HepG2 (cell line): ENCODE results near the gene BCL11B. TPM values are rescaled to one million over a fixed set of nuclear protein-coding genes. Genes with fewer than 3 reads are reported as not detected.
A peak's percentile ranks its signal among the peaks of the same experiment; 100 is the strongest.

ENCODE experiments used
- ATAC-seq: fragments of 200-7000 bp; cut with Tn5 transposase; 3 replicates; pipeline ENCODE4 v1.9.1; 2020; ENCODE audit warnings: mild to moderate bottlenecking, moderate library complexity
- BruUV-seq: library from RNA; stranded (reverse); fragments of 400-500 nt; replicated peaks from 2 replicates; lab custom pipeline; 2021; lab: Mats Ljungman, UMichigan
- CTCF ChIA-PET: fragments of 300-600 bp; formaldehyde crosslinking; extraction: SDS; loops from one replicate; lab custom pipeline; 2021; ENCODE audit warnings: low total read pairs, inconsistent platforms, low intra/inter-chr PET ratio; lab: Yijun Ruan, JAX
- POLR2A ChIA-PET: fragments of 350-600 bp; sonication (Branson Sonifier 250); formaldehyde crosslinking; loops from one replicate; lab custom pipeline; 2020; ENCODE audit warnings: antibody characterized with exemption, inconsistent platforms; lab: Yijun Ruan, JAX
- DNase-seq: peaks from one replicate; pipeline ENCODE4 v3.0.0-alpha.2; 2015; ENCODE audit warnings: low spot score
- FAIRE-seq: peaks from 3 replicates; lab custom pipeline; 2011; peaks lifted over from hg19 to GRCh38; lab: Jason Lieb, UNC
- H2AFZ ChIP-seq: one replicate; pipeline ENCODE4 v1.6.1; 2011; ENCODE audit warnings: low read length, inconsistent platforms
- H3K27ac ChIP-seq: fragments of 300-600 bp; 3 replicates; pipeline ENCODE4 v1.8.0; 2011; ENCODE audit warnings: mixed run types, mild to moderate bottlenecking, mixed read lengths, low read length, inconsistent platforms; ENCODE audit not compliant: insufficient read depth; ENCODE audit errors: extremely low read length
- H3K27me3 ChIP-seq, 2 experiments: fragments of 200-600 bp in 1 of 2; 2 replicates in 1 of 2; 3 replicates in 1 of 2; pipeline versions ENCODE4 v1.6.0 to v1.8.0; 2011; ENCODE audit warnings: low read length in 2 of 2, mild to moderate bottlenecking in 2 of 2, moderate library complexity in 2 of 2, inconsistent platforms in 1 of 2; ENCODE audit not compliant: insufficient read depth in 2 of 2, control insufficient read depth in 1 of 2
- H3K36me3 ChIP-seq, 2 experiments: fragments of 200-600 bp in 1 of 2; replicated peaks in 1 of 2; 2 replicates in 1 of 2; 3 replicates in 1 of 2; pipeline versions ENCODE4 v1.5.1 to v1.8.0; 2011; ENCODE audit warnings: low read length in 2 of 2, inconsistent platforms in 1 of 2; ENCODE audit not compliant: insufficient read depth in 2 of 2, control insufficient read depth in 1 of 2
- H3K4me1 ChIP-seq: 2 replicates; pipeline ENCODE4 v1.5.1; 2012; ENCODE audit warnings: low read length, inconsistent platforms; ENCODE audit not compliant: insufficient read depth
- H3K4me2 ChIP-seq: 2 replicates; pipeline ENCODE4 v1.6.0; 2011; ENCODE audit warnings: low read depth, low read length, inconsistent platforms
- H3K4me3 ChIP-seq, 3 experiments: fragments of 200-600 bp in 1 of 3; sonication (generic), shearing (Covaris generic) in 1 of 3; replicated peaks in 1 of 3; 2 replicates each; pipeline ENCODE4 v1.5.1; 2011 to 2016; ENCODE audit warnings: low read length in 3 of 3, inconsistent platforms in 2 of 3, low read depth in 2 of 3, mild to moderate bottlenecking in 2 of 3, control low read depth in 1 of 3, mixed read lengths in 1 of 3; ENCODE audit not compliant: insufficient read depth in 1 of 3
- H3K79me2 ChIP-seq: one replicate; pipeline ENCODE4 v1.6.1; 2011; ENCODE audit warnings: low read length, inconsistent platforms; ENCODE audit not compliant: insufficient read depth
- H3K9ac ChIP-seq: 2 replicates; pipeline ENCODE4 v1.6.0; 2011; ENCODE audit warnings: mild to moderate bottlenecking, low read depth, low read length, inconsistent platforms; ENCODE audit not compliant: insufficient read depth
- H3K9me3 ChIP-seq: 2 replicates; pipeline ENCODE4 v1.5.1; 2012; ENCODE audit warnings: mild to moderate bottlenecking, low read length
- H4K20me1 ChIP-seq: 2 replicates; pipeline ENCODE4 v1.6.0; 2011; ENCODE audit warnings: inconsistent platforms, mild to moderate bottlenecking, low read length, moderate library complexity; ENCODE audit not compliant: insufficient read depth
- ATF7 ChIP-seq, 2 experiments: fragments of 450-650 bp in 1 of 2; sonication (generic) in 1 of 2; formaldehyde crosslinking in 1 of 2; IDR thresholded peaks; 2 replicates each; pipeline versions ENCODE4 v1.4.0 to v1.6.1; 2016 to 2020; ENCODE audit warnings: antibody characterized with exemption in 1 of 2, mild to moderate bottlenecking in 1 of 2, missing genetic modification reagents in 1 of 2
- CREB1 ChIP-seq, 2 experiments: fragments of 450-650 bp in 1 of 2; IDR thresholded peaks; 2 replicates each; pipeline ENCODE4 v1.6.1; 2016 to 2017; ENCODE audit warnings: control low read depth in 1 of 2, mild to moderate bottlenecking in 1 of 2, missing compliant biosample characterization in 1 of 2, missing genetic modification characterization in 1 of 2
- FOXK2 ChIP-seq: fragments of 450-650 bp; IDR thresholded peaks from 2 replicates; pipeline ENCODE4 v1.6.1; 2016
- GTF2F1 ChIP-seq: fragments of 150-350 bp; IDR thresholded peaks from 2 replicates; pipeline ENCODE4 v1.6.1; 2014; ENCODE audit warnings: low read length
- HNF4G ChIP-seq, 2 experiments: sonication (generic) in 1 of 2; formaldehyde crosslinking in 1 of 2; IDR thresholded peaks; 2 replicates each; pipeline versions ENCODE4 v1.4.0 to v1.6.1; 2011 to 2020; ENCODE audit warnings: borderline replicate concordance in 2 of 2, low read depth in 2 of 2, mild to moderate bottlenecking in 2 of 2, low read length in 1 of 2, missing genetic modification reagents in 1 of 2, moderate library complexity in 1 of 2
- HOXA3 ChIP-seq: sonication (generic); formaldehyde crosslinking; IDR thresholded peaks from 2 replicates; pipeline ENCODE4 v1.5.0; 2020; ENCODE audit warnings: missing genetic modification reagents
- HOXA9 ChIP-seq: sonication (generic); formaldehyde crosslinking; IDR thresholded peaks from 2 replicates; pipeline ENCODE4 v1.8.1; 2022; ENCODE audit warnings: missing genetic modification reagents, mild to moderate bottlenecking, moderate library complexity, borderline replicate concordance
- IKZF4 ChIP-seq: sonication (generic); formaldehyde crosslinking; IDR thresholded peaks from 2 replicates; pipeline ENCODE4 v1.5.1; 2020; ENCODE audit warnings: borderline replicate concordance, mild to moderate bottlenecking, low read depth, missing genetic modification reagents; ENCODE audit errors: not compliant biosample characterization
- NFKBIZ ChIP-seq: IDR thresholded peaks from 2 replicates; pipeline ENCODE4 v1.6.1; 2018; ENCODE audit warnings: missing genetic modification reagents, missing compliant biosample characterization
- TAF1 ChIP-seq: sonication (generic); formaldehyde crosslinking; IDR thresholded peaks from 2 replicates; pipeline ENCODE4 v1.4.0; 2020; ENCODE audit warnings: missing genetic modification reagents
- ZBTB3 ChIP-seq: sonication (generic); formaldehyde crosslinking; IDR thresholded peaks from 2 replicates; pipeline ENCODE4 v1.4.0; 2020; ENCODE audit warnings: low read depth, mild to moderate bottlenecking, moderate library complexity, missing genetic modification reagents, borderline replicate concordance
- ZNF253 ChIP-seq: sonication (generic); formaldehyde crosslinking; IDR thresholded peaks from 2 replicates; pipeline ENCODE4 v1.8.0; 2022; ENCODE audit warnings: mild to moderate bottlenecking, missing genetic modification reagents, borderline replicate concordance
- ZNF317 ChIP-seq: sonication (generic); formaldehyde crosslinking; IDR thresholded peaks from 2 replicates; pipeline ENCODE4 v1.5.0; 2020; ENCODE audit warnings: mild to moderate bottlenecking, missing genetic modification reagents
- ZNF766 ChIP-seq: sonication (generic); formaldehyde crosslinking; IDR thresholded peaks from 2 replicates; pipeline ENCODE4 v1.5.0; 2020; ENCODE audit warnings: missing genetic modification reagents, borderline replicate concordance
- ZSCAN29 ChIP-seq: sonication (generic); formaldehyde crosslinking; conservative IDR thresholded peaks from 2 replicates; pipeline ENCODE4 v1.4.0; 2020; ENCODE audit warnings: mild to moderate bottlenecking, missing genetic modification reagents
- WGBS: methylation state at CpG from one replicate; pipeline ENCODE4 v1.1.6; 2017; ENCODE audit warnings: low lambda C conversion rate; 5-methylcytosine and 5-hydroxymethylcytosine counted together
- in situ Hi-C: cut with HindIII; loops from 2 replicates; pipeline ENCODE4 v1.10.0; 2017; ENCODE audit warnings: low pct_unique_long_range_greater_than_20kb; ENCODE audit not compliant: extremely low pct_ligation_motif_present
- intact Hi-C: fragments of 100-400 bp; cut with micrococcal nuclease; formaldehyde crosslinking; loops from one replicate; pipeline ENCODE4 v1.10.0; 2022; ENCODE audit not compliant: unreplicated experiment
- polyA plus RNA-seq, 8 experiments: library from polyadenylated mRNA; depleted of rRNA in 3 of 8; stranded (reverse) in 7 of 8; unstranded in 1 of 8; fragments of >200 nt; fragmentation: Illumina TruSeq in 4 of 8; extraction: Trizol in 4 of 8; gene quantifications; 2 replicates each; pipeline versions ENCODE4 v1.2.1 to v1.2.3, GENCODE V29; 2011 to 2016; ENCODE audit warnings: low read depth in 4 of 8, missing spikeins in 1 of 8, mixed read lengths in 1 of 8; ENCODE audit not compliant: insufficient read depth in 1 of 8
- total RNA-seq, 5 experiments: library from RNA; depleted of rRNA; stranded (reverse); fragments of >200 nt; fragmentation: Illumina TruSeq; extraction: Trizol; gene quantifications; 2 replicates each; pipeline ENCODE4 v1.2.3, GENCODE V29; 2016; ENCODE audit warnings: low read depth in 1 of 5

The BCL11B gene
- total and polyA plus RNA-seq, 2 of the 13 experiments (the other 11 are each of a cell fraction or from before 2014, with no cell fraction given) = not detected

DNA sequence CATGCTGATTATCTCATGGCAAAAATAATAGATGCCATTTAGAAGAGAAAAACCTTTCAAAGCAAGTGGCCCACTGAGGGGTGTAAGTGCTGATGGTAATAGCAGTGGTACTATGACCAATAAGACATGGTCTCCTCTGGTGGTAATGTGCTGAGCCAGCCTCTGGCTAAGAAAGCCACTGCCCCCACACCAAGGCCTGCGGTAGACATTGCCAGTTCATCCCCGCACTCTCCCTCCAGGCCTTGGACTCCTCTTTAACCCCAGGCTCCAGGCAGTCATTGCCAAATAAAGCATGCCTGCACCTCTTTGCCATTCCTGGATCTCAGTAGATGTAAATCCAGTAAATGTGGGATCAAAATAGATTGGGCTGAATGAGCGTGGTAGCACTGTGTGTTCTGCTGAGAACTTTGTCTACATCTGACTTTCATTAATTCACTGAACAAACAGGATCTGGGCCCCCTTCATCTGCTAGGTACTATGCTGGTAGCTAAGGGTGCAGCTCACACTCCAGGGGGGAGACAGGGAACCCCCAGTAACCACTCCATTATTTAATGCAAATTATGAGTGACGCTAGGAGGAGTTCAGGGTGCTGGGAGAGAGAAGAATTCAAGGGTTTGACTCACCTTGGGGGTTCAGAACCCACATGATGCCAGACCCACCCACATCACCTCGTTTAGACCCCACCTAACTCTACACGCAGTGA, 89.3 kb downstream of the BCL11B start:
- peaks cover 1 to 50% of the 10 kb centered on the region in 2 experiments; a peak in 4 of 5 replicates for H3K27me3 ChIP-seq
- FAIRE-seq = no peak

DNA sequence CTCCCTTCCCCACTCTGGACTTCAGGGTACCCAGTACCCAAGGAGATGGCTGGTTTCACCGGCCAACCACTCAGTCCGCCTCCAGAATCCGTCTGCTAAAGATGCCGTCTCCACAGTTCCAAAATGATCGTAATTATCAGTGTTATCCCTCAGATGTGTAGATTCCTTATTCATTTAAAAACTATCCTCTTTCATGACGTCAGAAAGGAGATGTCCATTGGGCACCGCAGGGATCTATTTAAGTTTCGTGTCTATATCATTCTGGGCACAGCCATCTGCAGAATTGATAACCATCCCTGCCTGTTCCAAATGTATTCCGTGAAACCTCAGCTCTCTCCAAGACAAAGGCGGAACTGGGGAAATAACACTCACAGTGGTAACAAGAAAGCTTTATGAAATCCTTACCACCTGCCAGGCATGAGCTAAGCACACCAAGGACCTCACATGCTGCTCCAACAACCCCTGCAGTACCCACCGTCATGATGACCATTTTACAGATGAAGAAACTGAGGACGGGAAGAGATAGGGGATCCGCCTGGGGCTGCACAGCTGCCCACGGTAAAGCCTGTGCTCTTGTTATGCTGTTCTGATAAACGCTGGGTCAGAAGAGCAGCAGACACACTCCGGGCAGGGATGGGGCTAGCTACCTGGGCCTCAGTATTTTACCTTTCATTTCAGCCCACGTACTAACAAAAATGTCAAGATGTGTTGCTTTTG, 90.0 kb downstream of the BCL11B start:
- CTCF ChIA-PET = no interaction called here
- H4K20me1 ChIP-seq = no peaks in the 10 kb centered on the region
- TF ChIP-seq NFKBIZ = no peak
- TF ChIP-seq TAF1 = no peak
- TF ChIP-seq IKZF4 (CRISPR knock-in tag) = no peak
- TF ChIP-seq ZBTB3 (CRISPR knock-in tag) = no peak
- no peak for TF ChIP-seq HOXA9 (CRISPR knock-in tag)
- no peak for TF ChIP-seq HOXA3 (CRISPR knock-in tag)
- TF ChIP-seq CREB1 (IDR thresholded peaks at IDR 0.05) = peak; percentile 90
- no peak for TF ChIP-seq CREB1 (CRISPR knock-in tag; IDR thresholded peaks at IDR 0.05)
- peak; percentile 51 for TF ChIP-seq ATF7 (IDR thresholded peaks at IDR 0.05)
- no peak for TF ChIP-seq ATF7 (CRISPR knock-in tag; IDR thresholded peaks at IDR 0.05)
- no peak for TF ChIP-seq ZNF766 (CRISPR knock-in tag)
- no peak for TF ChIP-seq FOXK2
- TF ChIP-seq ZNF317 (CRISPR knock-in tag) = no peak

More for the DNA sequence above, 89.3 kb downstream of the BCL11B start:
- BruUV-seq = no TSS peak
- TF ChIP-seq ZSCAN29 (CRISPR knock-in tag) (no peak), ZNF253 (CRISPR knock-in tag) (no peak), GTF2F1 (no peak), HNF4G (IDR thresholded peaks at IDR 0.05; ENCODE audit: borderline replicate concordance, low read depth, low read length) (no peak), HNF4G (CRISPR knock-in tag; IDR thresholded peaks at IDR 0.05; ENCODE audit: borderline replicate concordance, low read depth) (no peak)
- no peaks in the 10 kb centered on the region for H3K36me3 ChIP-seq
- H3K9me3 ChIP-seq = no peaks in the 10 kb centered on the region
- H3K4me1 ChIP-seq = no peaks in the 10 kb centered on the region
- in situ Hi-C loops (no loop called here), intact Hi-C loops (no loop called here)
- CTCF ChIA-PET = no interaction called here
- H2AFZ ChIP-seq = no peak overlapping the region
- no peaks in the 10 kb centered on the region for H3K79me2 ChIP-seq
- no peak overlapping the region for H3K27ac ChIP-seq
- POLR2A ChIA-PET = no interaction called here
- ATAC-seq = no peak
- no peaks in the 10 kb centered on the region for H4K20me1 ChIP-seq
- no peak for DNase-seq
- no peak overlapping the region for H3K4me3 ChIP-seq
- WGBS = 40% methylated on average over 6 of the region's 6 CpGs
- no peak overlapping the region for H3K9ac ChIP-seq
- H3K4me2 ChIP-seq = no peak overlapping the region

More for the DNA sequence above, 90.0 kb downstream of the BCL11B start:
- Histone ChIP-seq H3K27me3 (peaks cover 1 to 46% of the 10 kb centered on the region in 2 experiments; a peak in 3 of 5 replicates), H3K27ac (no peak overlapping the region), H3K36me3 (no peaks in the 10 kb centered on the region), H3K4me3 (no peak overlapping the region), H3K79me2 (no peaks in the 10 kb centered on the region), H3K9ac (no peak overlapping the region), H3K4me2 (no peak overlapping the region), H3K4me1 (no peaks in the 10 kb centered on the region), H2AFZ (no peak overlapping the region), H3K9me3 (no peaks in the 10 kb centered on the region)
- intact Hi-C loops = no loop called here
- POLR2A ChIA-PET = no interaction called here
- in situ Hi-C loops = no loop called here
- BruUV-seq = no TSS peak
- WGBS = 31% methylated on average over 16 of the region's 17 CpGs
- FAIRE-seq (no peak), ATAC-seq (no peak), DNase-seq (no peak)
